HL-60 (cell line): ENCODE results near the gene PRAMEF18.
"Not testable (repeated sequence)": the region's sequence is repeated elsewhere in the genome, so short reads cannot be mapped to it uniquely, and the experiment has no call there.

ENCODE experiments used
- GABPA ChIP-seq: IDR thresholded peaks from 2 replicates; pipeline ENCODE4 v1.6.1; 2012; ENCODE audit warnings: low read depth
- POLR2AphosphoS5 ChIP-seq: IDR thresholded peaks from 2 replicates; pipeline ENCODE4 v1.6.1; 2012; ENCODE audit warnings: low read depth
- SPI1 ChIP-seq: IDR thresholded peaks from 2 replicates; pipeline ENCODE4 v1.6.1; 2012; ENCODE audit warnings: low read depth, mild to moderate bottlenecking, borderline replicate concordance
- TF ChIP-seq, protein P1 (sequence below): IDR thresholded peaks from one replicate; pipeline ENCODE4 v1.5.1; 2011; ENCODE audit warnings: low read length, control low read depth, inconsistent platforms; ENCODE audit not compliant: insufficient read depth
- TF ChIP-seq, protein P2 (sequence below): IDR thresholded peaks from 2 replicates; pipeline ENCODE4 v1.6.1; 2012; ENCODE audit warnings: low read depth; ENCODE audit not compliant: insufficient replicate concordance

DNA sequence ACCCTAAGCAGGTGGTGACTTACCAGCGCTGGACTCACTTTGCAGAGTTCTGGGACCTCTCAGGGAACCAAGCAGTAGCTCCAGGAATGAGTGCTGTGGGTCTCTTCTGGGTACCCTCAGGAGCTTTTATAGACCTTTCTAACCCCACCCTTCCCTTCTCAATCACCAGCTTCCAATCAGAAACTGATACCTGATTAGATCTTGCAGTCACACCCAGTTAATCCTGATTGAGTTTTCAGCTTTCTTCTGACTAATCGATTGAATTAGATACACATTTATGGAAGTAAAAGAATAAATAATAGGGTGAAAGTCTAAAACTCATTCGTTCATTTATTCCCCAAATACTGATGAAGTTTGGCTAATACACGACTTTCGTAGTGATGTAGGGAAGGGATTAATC is 24.6 kb downstream of the PRAMEF18 start, which contains the start of gene PRAMEF13:
- TF ChIP-seq POLR2AphosphoS5, GABPA, SPI1: not testable (repeated sequence)
- TF ChIP-seq, protein P1, sequence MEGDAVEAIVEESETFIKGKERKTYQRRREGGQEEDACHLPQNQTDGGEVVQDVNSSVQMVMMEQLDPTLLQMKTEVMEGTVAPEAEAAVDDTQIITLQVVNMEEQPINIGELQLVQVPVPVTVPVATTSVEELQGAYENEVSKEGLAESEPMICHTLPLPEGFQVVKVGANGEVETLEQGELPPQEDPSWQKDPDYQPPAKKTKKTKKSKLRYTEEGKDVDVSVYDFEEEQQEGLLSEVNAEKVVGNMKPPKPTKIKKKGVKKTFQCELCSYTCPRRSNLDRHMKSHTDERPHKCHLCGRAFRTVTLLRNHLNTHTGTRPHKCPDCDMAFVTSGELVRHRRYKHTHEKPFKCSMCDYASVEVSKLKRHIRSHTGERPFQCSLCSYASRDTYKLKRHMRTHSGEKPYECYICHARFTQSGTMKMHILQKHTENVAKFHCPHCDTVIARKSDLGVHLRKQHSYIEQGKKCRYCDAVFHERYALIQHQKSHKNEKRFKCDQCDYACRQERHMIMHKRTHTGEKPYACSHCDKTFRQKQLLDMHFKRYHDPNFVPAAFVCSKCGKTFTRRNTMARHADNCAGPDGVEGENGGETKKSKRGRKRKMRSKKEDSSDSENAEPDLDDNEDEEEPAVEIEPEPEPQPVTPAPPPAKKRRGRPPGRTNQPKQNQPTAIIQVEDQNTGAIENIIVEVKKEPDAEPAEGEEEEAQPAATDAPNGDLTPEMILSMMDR, result not testable (repeated sequence)
- TF ChIP-seq, protein P2, sequence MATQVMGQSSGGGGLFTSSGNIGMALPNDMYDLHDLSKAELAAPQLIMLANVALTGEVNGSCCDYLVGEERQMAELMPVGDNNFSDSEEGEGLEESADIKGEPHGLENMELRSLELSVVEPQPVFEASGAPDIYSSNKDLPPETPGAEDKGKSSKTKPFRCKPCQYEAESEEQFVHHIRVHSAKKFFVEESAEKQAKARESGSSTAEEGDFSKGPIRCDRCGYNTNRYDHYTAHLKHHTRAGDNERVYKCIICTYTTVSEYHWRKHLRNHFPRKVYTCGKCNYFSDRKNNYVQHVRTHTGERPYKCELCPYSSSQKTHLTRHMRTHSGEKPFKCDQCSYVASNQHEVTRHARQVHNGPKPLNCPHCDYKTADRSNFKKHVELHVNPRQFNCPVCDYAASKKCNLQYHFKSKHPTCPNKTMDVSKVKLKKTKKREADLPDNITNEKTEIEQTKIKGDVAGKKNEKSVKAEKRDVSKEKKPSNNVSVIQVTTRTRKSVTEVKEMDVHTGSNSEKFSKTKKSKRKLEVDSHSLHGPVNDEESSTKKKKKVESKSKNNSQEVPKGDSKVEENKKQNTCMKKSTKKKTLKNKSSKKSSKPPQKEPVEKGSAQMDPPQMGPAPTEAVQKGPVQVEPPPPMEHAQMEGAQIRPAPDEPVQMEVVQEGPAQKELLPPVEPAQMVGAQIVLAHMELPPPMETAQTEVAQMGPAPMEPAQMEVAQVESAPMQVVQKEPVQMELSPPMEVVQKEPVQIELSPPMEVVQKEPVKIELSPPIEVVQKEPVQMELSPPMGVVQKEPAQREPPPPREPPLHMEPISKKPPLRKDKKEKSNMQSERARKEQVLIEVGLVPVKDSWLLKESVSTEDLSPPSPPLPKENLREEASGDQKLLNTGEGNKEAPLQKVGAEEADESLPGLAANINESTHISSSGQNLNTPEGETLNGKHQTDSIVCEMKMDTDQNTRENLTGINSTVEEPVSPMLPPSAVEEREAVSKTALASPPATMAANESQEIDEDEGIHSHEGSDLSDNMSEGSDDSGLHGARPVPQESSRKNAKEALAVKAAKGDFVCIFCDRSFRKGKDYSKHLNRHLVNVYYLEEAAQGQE, result not testable (repeated sequence)
